ENCODE data around the gene MTMR3. TPM values are rescaled to one million over a fixed set of nuclear protein-coding genes. Genes with fewer than 3 reads are reported as not detected.
"Not testable (repeated sequence)": the region's sequence is repeated elsewhere in the genome, so short reads cannot be mapped to it uniquely, and the experiment has no call there.

MTMR3 gene
- total RNA-seq, 2 experiments from 2014 or later: 22.7 to 25.3 TPM

DNA sequence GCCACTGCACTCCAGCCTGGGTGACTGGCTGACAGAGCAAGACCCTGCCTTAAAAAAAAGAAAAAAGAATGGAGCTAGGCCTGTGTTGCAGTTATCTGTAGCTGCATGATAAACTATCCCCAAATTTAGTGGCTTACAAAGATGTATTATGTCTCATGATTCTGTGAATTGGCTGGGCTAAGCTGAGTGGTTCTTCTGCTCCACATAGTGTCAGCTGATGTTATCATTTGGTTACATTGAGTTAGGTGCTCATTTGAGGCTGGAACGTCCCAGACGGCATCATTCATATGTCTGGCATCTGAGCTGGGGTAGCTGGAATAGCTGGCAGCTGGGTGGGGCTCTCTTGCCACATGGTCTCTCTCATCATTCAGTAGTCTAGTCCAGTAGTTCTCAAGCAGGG, 36.7 kb upstream of the MTMR3 start:
- Mint-ChIP-seq H3K4me1 (ENCODE audit: low read depth) (peaks cover 1% of the 10 kb centered on the region), H3K27me3 (no peaks in the 10 kb centered on the region), H3K4me3 (no peak overlapping the region), H3K27ac (no peak overlapping the region), H3K36me3 (no peaks in the 10 kb centered on the region), H3K9me3 (peaks cover 2% of the 10 kb centered on the region)
- POLR2A ChIA-PET: no interaction called here
- intact Hi-C loops (cut with micrococcal nuclease): no loop called here
- no peak for DNase-seq
- CTCF ChIA-PET: interaction anchor here (1.3 kb wide), 1 partner anchor 159 kb away, joined by 5 read pairs; no protein-coding TSS in a partner anchor

DNA sequence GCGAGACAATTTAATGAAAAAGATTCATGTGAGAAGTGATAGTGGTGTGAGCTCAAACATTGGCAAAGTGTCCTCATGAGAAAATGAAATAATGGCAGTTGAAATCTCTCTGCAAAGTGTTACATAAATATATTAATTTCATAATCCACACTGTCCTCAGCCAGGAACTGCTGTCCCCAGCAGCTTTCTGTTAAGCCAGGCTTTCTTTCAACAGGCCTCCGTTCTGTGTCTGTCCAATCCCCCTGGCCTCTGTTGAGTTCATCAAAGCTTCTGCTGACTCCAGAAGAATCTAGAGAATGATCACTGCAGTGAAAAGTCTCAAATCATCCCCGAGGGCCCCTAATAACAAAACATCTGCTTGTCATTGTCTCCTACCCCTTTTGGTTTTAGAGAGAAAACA, 34.9 kb upstream of the MTMR3 start:
- Mint-ChIP-seq H3K27ac (no peak overlapping the region), H3K4me3 (no peak overlapping the region), H3K36me3 (no peaks in the 10 kb centered on the region), H3K4me1 (ENCODE audit: low read depth) (no peaks in the 10 kb centered on the region), H3K27me3 (no peaks in the 10 kb centered on the region), H3K9me3 (peaks cover 2% of the 10 kb centered on the region)
- intact Hi-C loops (cut with micrococcal nuclease): no loop called here
- ChIA-PET POLR2A (no interaction called here), CTCF (no interaction called here)
- no peak for DNase-seq

DNA sequence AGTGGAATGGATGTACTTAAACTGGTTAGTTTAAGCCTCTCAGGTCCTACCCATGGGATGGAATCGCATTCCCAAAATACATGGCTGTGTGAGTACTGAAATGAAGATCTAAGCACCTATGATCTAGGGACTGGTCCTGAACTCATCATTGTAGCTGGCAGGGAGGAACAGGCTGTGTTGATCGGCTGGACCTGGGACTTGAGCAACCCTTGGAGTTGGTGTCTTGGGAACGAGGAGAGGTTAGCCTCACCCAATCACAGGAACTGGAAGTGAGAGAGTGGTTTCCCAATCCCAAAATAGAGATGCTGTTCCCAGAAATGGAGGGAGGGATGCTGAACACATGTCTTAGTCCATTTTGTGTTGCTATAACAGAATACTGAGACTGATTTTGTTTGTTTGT, 28.5 kb upstream of the MTMR3 start:
- no peak for DNase-seq
- intact Hi-C loops (cut with micrococcal nuclease): no loop called here
- Mint-ChIP-seq H3K27me3 (peaks cover 3% of the 10 kb centered on the region), H3K4me3 (no peak overlapping the region), H3K9me3 (no peaks in the 10 kb centered on the region), H3K27ac (no peak overlapping the region), H3K4me1 (ENCODE audit: low read depth) (no peaks in the 10 kb centered on the region), H3K36me3 (no peaks in the 10 kb centered on the region)
- POLR2A ChIA-PET: no interaction called here
- CTCF ChIA-PET: no interaction called here

DNA sequence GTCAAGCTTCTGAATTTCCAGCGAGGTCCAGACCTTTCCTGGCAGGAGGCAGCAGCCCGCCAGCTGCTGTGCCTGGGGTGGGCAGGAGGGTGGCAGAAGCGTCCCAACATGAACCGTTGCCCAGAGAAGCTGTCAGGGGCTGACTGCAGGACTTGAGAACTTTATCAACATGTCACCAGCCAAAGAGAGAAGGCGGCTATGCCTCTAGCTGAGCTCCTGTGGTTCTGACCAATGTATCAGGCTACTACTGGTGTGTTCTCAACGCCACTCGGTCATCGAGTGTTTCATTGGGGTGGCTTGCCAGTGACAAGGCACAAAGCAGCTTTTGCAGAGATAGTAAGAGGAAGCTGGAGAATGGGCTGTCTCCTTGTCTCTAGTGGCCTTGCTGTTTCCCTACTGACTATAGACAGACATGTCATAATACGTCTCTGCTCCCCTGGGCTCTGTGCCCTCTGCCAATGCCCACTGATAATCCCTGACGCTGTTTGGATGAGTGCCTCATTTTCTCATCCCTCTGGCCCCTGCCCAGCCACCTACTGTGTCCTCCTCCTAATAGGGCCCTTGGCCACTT, 27.3 kb upstream of the MTMR3 start:
- DNase-seq: no peak
- ChIA-PET POLR2A (no interaction called here), CTCF (no interaction called here)
- Mint-ChIP-seq H3K9me3 (no peaks in the 10 kb centered on the region), H3K36me3 (no peaks in the 10 kb centered on the region), H3K27ac (no peak overlapping the region), H3K4me3 (no peak overlapping the region), H3K4me1 (ENCODE audit: low read depth) (no peaks in the 10 kb centered on the region), H3K27me3 (peaks cover 3% of the 10 kb centered on the region)
- intact Hi-C loops (cut with micrococcal nuclease): no loop called here

DNA sequence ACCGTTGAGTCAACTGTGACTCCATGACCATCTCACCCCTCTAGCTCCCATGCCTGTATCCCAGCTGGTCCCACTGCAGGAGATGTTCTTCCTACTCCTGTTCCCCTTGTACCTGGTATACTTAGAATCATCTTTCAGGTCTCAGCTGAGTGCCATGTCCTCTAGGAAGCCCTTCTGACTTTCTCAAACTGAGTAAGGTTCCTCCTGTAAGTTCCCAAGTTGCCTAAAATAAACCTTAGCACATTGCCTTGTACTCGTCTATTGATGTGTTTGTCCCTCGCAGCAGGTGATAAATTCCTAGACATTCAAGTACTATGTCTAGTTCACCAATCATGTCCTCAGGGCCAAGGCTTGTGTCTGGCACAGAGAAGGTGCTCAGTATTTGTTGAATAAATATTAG, 26.5 kb upstream of the MTMR3 start:
- H3K4me3 Mint-ChIP-seq: no peak overlapping the region
- POLR2A ChIA-PET: no interaction called here
- intact Hi-C loops (cut with micrococcal nuclease): no loop called here
- no peak for DNase-seq
- no peaks in the 10 kb centered on the region for H3K36me3 Mint-ChIP-seq
- no peaks in the 10 kb centered on the region for H3K9me3 Mint-ChIP-seq
- CTCF ChIA-PET: no interaction called here
- no peak overlapping the region for H3K27ac Mint-ChIP-seq
- H3K4me1 Mint-ChIP-seq (ENCODE audit: low read depth): no peaks in the 10 kb centered on the region
- H3K27me3 Mint-ChIP-seq: peaks cover 3% of the 10 kb centered on the region

DNA sequence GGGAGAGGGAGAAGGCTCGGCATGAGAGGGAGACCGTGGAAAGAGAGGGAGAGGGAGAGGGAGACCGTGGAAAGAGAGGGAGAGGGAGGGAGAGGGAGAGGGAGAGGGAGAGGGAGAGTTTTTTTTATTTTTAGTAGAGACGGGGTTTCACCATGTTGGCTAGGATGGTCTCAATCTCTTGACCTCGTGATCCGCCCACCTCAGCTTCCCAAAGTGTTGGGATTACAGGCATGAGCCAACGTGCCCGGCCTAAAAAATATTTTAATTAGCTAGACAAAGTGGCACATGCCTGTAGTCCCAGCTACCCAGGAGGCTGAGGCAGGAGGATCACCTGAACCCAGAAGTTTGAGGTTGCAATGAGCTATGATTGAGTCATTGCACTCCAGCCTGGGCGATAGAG, 23.9 kb upstream of the MTMR3 start:
- H3K9me3 Mint-ChIP-seq; POLR2A ChIA-PET; H3K4me3 Mint-ChIP-seq; CTCF ChIA-PET; intact Hi-C loops (cut with micrococcal nuclease); H3K27ac Mint-ChIP-seq; H3K36me3 Mint-ChIP-seq; DNase-seq; H3K4me1 Mint-ChIP-seq (ENCODE audit: low read depth); H3K27me3 Mint-ChIP-seq: not testable (repeated sequence)

DNA sequence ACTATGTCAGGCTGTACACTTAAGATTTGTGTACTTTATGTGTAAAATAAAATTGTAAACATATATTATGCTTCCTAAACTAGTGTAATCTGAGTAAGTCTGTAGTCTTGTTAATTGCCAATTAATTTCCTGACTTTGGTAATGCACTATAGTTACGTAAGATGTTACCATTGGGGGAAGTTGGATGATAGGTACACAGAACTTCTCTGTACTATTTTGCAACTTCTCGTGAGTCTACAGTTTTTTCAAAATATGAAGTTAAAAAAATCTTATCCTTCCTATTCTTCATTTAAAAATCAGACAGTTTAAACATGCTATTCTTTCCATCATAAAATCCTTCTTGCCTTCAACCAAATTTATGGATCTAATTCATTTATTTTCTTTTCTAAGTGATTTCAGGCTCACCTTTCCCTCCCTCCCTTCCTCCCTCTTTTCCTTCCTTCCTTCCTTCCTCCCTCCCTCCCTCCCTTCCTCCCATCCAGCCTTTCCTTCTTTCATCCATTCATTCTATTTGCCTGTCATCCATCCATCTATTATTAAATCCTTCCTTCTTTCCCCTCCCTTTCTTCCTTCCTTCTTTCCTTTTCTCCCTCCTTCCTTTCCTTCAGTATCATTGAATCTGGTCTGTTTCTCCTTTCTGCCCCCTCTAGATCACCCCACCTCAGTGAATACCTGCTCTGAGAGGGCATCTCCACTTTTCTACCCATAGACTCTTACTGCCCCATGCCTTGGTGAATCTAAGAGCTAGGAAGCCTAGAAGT, 22.8 kb upstream of the MTMR3 start:
- intact Hi-C loops (cut with micrococcal nuclease): no loop called here
- Mint-ChIP-seq H3K9me3 (no peaks in the 10 kb centered on the region), H3K4me3 (no peak overlapping the region), H3K4me1 (ENCODE audit: low read depth) (no peaks in the 10 kb centered on the region), H3K36me3 (no peaks in the 10 kb centered on the region), H3K27ac (no peak overlapping the region), H3K27me3 (no peaks in the 10 kb centered on the region)
- ChIA-PET CTCF (no interaction called here), POLR2A (no interaction called here)
- DNase-seq: no peak

DNA sequence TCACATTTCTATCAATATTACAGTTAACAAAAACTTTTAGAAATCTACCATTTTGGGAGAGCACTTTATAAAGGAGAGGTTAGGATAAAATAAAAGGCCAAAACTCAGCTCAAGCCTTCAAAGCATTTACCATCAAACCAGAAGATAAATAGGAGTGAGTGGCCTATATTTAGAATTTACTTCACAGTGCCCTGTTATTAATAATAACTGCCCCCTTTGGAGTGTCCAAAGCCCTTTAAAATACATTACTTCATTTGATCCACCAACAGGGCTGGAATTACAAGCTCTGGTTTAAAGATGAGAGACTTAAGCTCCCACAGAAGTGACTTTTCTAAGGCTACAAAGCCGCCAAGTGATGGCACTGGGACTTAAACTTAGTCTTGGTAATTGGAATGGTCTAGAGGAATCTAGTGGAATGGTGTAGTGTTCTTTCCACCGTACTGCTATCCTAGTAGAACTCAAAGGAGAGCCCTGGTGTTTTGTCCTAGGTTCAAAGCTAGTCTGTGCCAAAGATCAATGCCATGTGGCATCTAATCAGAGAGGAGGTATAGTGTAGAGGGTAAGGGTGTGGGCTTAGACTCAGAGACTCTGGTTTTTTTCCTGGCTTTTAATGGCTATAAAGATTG, 21.2 kb upstream of the MTMR3 start:
- no peaks in the 10 kb centered on the region for H3K9me3 Mint-ChIP-seq

DNA sequence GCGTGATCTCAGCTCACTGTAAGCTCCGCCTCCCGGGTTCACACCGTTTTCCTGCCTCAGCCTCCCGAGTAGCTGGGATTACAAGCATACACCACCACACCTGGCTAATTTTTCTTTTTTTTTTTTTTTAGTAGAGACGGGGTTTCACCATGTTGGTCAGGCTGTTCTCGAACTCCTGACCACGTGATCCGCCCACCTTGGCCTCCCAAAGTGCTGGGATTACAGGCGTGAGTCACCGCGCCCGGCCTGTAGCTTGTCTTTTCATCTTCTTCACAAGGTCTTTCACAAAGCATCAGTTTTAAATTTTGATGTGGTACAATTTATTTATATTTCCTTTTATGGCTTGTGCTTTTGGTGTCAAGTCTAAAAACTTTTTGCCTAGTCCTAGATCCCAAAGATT, 17.4 kb upstream of the MTMR3 start:
- peak; percentile 21 for DNase-seq
- H3K27ac Mint-ChIP-seq; H3K4me1 Mint-ChIP-seq (ENCODE audit: low read depth); intact Hi-C loops (cut with micrococcal nuclease); H3K36me3 Mint-ChIP-seq; H3K4me3 Mint-ChIP-seq; H3K9me3 Mint-ChIP-seq; H3K27me3 Mint-ChIP-seq; POLR2A ChIA-PET; CTCF ChIA-PET: not testable (repeated sequence)

More for the DNA sequence above, 21.2 kb upstream of the MTMR3 start:
- ChIA-PET POLR2A (no interaction called here), CTCF (interaction anchor here (0.9 kb wide), 1 partner anchor 17 kb away, joined by 4 read pairs; no protein-coding TSS in a partner anchor)
- DNase-seq: no peak
- H3K36me3 Mint-ChIP-seq: no peaks in the 10 kb centered on the region
- no peak overlapping the region for H3K27ac Mint-ChIP-seq
- H3K4me1 Mint-ChIP-seq (ENCODE audit: low read depth): no peaks in the 10 kb centered on the region
- intact Hi-C loops (cut with micrococcal nuclease): no loop called here
- H3K27me3 Mint-ChIP-seq: no peaks in the 10 kb centered on the region
- H3K4me3 Mint-ChIP-seq: no peak overlapping the region

DNA sequence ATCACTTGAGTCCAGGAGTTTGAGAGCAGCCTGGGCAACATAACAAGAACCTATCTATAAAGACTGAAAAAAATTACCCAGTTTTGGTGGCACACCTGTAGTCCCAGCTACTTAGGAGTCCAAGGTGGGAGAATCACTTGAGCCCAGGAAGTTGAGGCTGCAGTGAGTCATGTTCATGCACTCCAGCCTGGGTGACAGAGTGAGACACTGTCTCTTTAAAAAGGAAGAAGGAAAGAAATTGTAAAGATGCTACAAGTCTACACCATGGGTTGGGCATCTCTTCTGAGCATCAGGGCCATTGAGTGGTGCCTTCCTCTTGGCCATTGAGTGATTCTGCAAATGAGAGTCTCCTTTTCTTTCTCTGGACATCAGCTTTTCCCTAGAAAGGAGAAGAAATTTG, 15.7 kb upstream of the MTMR3 start:
- no peaks in the 10 kb centered on the region for H3K9me3 Mint-ChIP-seq

DNA sequence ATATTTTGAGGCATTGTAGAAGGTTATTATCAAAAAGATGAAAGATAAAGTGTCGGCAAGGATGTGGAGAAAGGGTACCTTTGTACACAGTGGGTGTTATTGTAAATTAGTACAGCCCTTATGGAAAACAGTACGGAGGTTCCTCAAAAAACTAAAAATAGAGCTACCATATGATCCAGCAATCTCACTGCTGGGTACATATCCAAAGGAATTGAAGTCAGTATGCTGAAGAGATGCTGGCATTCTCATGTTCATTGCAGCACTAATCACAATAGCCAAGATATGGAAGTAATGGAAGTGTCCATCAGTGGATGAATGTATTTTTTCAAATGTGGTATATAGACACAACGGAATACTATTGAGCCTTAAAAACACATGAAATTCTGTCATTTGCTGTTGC, 15.1 kb upstream of the MTMR3 start:
- no peaks in the 10 kb centered on the region for H3K9me3 Mint-ChIP-seq
- H3K27ac Mint-ChIP-seq: no peak overlapping the region
- POLR2A ChIA-PET: no interaction called here
- H3K36me3 Mint-ChIP-seq: no peaks in the 10 kb centered on the region
- peaks cover 3% of the 10 kb centered on the region for H3K4me1 Mint-ChIP-seq (ENCODE audit: low read depth)
- DNase-seq: no peak
- CTCF ChIA-PET: interaction anchor here (0.9 kb wide), 1 partner anchor 137 kb away, joined by 3 read pairs; no protein-coding TSS in a partner anchor
- intact Hi-C loops (cut with micrococcal nuclease): no loop called here
- H3K4me3 Mint-ChIP-seq: no peak overlapping the region
- peaks cover 5% of the 10 kb centered on the region for H3K27me3 Mint-ChIP-seq

More for the DNA sequence above, 15.7 kb upstream of the MTMR3 start:
- Mint-ChIP-seq H3K27ac (no peak overlapping the region), H3K4me3 (no peak overlapping the region), H3K27me3 (peaks cover 5% of the 10 kb centered on the region), H3K36me3 (no peaks in the 10 kb centered on the region), H3K4me1 (ENCODE audit: low read depth) (peaks cover 3% of the 10 kb centered on the region)
- intact Hi-C loops (cut with micrococcal nuclease): no loop called here
- no peak for DNase-seq
- ChIA-PET CTCF (interaction anchor here (0.6 kb wide), 1 partner anchor 314 kb away, joined by 3 read pairs; the partner anchor contains the start of gene THOC5), POLR2A (no interaction called here)

DNA sequence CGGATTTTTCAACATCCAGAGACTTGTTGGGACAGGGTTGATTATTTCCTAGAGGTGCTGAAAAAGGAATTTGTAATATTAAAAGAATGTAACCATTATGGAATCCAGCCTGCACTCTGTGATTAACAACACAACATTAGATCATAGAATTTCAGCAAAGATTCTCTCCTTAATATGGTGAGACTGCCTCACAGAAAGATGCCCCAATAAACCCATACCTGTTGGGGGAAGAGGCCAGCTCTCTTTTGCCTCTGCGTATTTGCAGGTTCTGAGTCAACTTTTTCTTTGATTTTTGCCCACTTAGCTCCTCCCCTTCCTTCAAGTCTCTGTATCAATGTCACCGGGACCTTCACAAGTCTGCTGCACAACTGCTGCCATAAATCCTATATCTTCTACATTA, 12.4 kb upstream of the MTMR3 start:
- H3K4me3 Mint-ChIP-seq: no peak overlapping the region
- POLR2A ChIA-PET: no interaction called here
- H3K4me1 Mint-ChIP-seq (ENCODE audit: low read depth): peaks cover 3% of the 10 kb centered on the region
- CTCF ChIA-PET: no interaction called here
- no peaks in the 10 kb centered on the region for H3K36me3 Mint-ChIP-seq
- H3K27ac Mint-ChIP-seq: no peak overlapping the region
- peak; percentile 20 for DNase-seq
- peaks cover 5% of the 10 kb centered on the region for H3K27me3 Mint-ChIP-seq
- intact Hi-C loops (cut with micrococcal nuclease): no loop called here
- no peaks in the 10 kb centered on the region for H3K9me3 Mint-ChIP-seq

DNA sequence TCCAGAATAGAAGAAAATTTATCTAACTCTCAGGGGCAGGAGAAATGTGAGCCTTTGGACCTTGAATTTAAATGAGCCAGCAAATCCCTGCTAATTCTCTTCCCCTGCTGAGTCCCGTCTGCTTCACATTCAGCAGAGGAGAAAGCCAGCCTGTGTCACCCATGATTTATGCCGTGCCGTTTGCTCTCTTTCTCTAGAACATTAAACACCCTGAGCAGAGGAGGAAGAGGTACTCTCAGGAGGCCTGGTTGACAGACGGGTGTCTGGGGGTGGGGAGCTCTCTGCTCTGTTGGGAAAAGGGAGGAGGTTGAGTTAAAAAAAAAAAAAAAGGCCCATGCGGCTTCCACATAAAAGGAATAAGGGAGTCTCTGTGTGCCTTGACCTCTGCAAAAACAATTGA, 11.3 kb upstream of the MTMR3 start:
- POLR2A ChIA-PET: no interaction called here
- Mint-ChIP-seq H3K4me3 (no peak overlapping the region), H3K27me3 (peaks cover 5% of the 10 kb centered on the region), H3K36me3 (no peaks in the 10 kb centered on the region), H3K4me1 (ENCODE audit: low read depth) (peaks cover 3% of the 10 kb centered on the region), H3K27ac (no peak overlapping the region), H3K9me3 (no peaks in the 10 kb centered on the region)
- intact Hi-C loops (cut with micrococcal nuclease): no loop called here
- CTCF ChIA-PET: interaction anchor here (1.6 kb wide), 1 partner anchor 12 kb away, joined by 4 read pairs; the partner anchor contains the start of gene MTMR3
- DNase-seq: no peak

Data from activated CD4-positive, alpha-beta memory T cell treated with anti-CD3 and anti-CD28 coated beads for 36 hours (primary cell).